Measurements from ENCODE around the gene HNRNPK. TPM values are rescaled to one million over a fixed set of nuclear protein-coding genes. Genes with fewer than 3 reads are reported as not detected.

HNRNPK gene
- polyA plus RNA-seq, 3 donors, result 307 to 743 (median 645) TPM

GRCh38 chr9:83919111-83919510 lies 60.9 kb downstream of the HNRNPK start:
- H3K27me3 Mint-ChIP-seq (ENCODE audit: low read depth in 3 of 3), result peaks cover 0 to 4% (median 0%) of the 10 kb centered on the region in 3 donors
- H3K4me3 ChIP-seq (replicated peaks in 1 of 3; ENCODE audit: low read depth in 2 of 3, low read length in 3 of 3), result no peak overlapping the region
- no peak overlapping the region for H3K27ac ChIP-seq (ENCODE audit: low read depth in 1 of 2, low read length in 2 of 2)
- H3K9ac ChIP-seq (ENCODE audit: insufficient read depth, low read length, poor library complexity, severe bottlenecking), result no peak overlapping the region
- H2AFZ ChIP-seq (ENCODE audit: insufficient read depth, low read depth, low read length, poor library complexity, severe bottlenecking), result no peak overlapping the region
- peaks cover 15 to 20% of the 10 kb centered on the region in 2 donors for H3K4me1 ChIP-seq (ENCODE audit: control insufficient read depth in 1 of 2, insufficient read depth in 2 of 2, low read length in 2 of 2)
- no peaks in the 10 kb centered on the region for H3K9me3 ChIP-seq (replicated peaks in 1 of 2; ENCODE audit: control insufficient read depth in 1 of 2, insufficient read depth in 1 of 2, low read length in 2 of 2)
- H3K27me3 ChIP-seq (ENCODE audit: control insufficient read depth in 2 of 2, insufficient read depth in 2 of 2, low read length in 2 of 2), result no peaks in the 10 kb centered on the region
- H3K36me3 Mint-ChIP-seq, result peaks cover 0 to 5% of the 10 kb centered on the region in 2 donors
- H3K9me3 Mint-ChIP-seq, result no peaks in the 10 kb centered on the region
- intact Hi-C loops (cut with micrococcal nuclease), result loop anchor here in 1 of 2 donors (10.0 kb wide), 1 partner anchor 584 kb away; no protein-coding TSS in a partner anchor
- H3K4me1 Mint-ChIP-seq, result peaks cover 12% of the 10 kb centered on the region
- no peak overlapping the region for H3K27ac Mint-ChIP-seq
- no peaks in the 10 kb centered on the region for H3K79me2 ChIP-seq (ENCODE audit: insufficient read depth, low read length)
- no peak for TF ChIP-seq CTCF (IDR thresholded peaks at IDR 0.05)
- no peak overlapping the region for H3K4me2 ChIP-seq (replicated peaks; ENCODE audit: extremely low read depth, low read length, poor library complexity, severe bottlenecking)
- WGBS (ENCODE audit: insufficient coverage), result no CpG with 5 or more reads among the region's 1 CpG
- no peaks in the 10 kb centered on the region for H3K36me3 ChIP-seq (replicated peaks in 1 of 2; ENCODE audit: control insufficient read depth in 1 of 2, insufficient read depth in 2 of 2, low read length in 2 of 2)
- no peaks in the 10 kb centered on the region for H4K20me1 ChIP-seq (ENCODE audit: insufficient read depth, low read length)
- H3K4me3 Mint-ChIP-seq, result no peak overlapping the region
- DNase-seq, result no peak

Small RNA genes within 50 kb of the gene (small RNA-seq; reads per million reads assigned to genes)
- gene RF00019 (ENCODE audit: insufficient read length, low read depth), result not detected

Other genes starting within 250 kb of the HNRNPK start
- gene GKAP1, start 162.4 kb downstream of the HNRNPK start, polyA plus RNA-seq, result 1 to 10 TPM in 2 of 3 donors, under 1 TPM in 1; 0.71 to 1.5 (median 1.4) TPM
- 1 to 10 TPM in 2 of 3 donors, under 1 TPM in 1; 0.58 to 1.3 (median 1.1) TPM for gene KIF27, start 58.8 kb downstream of the HNRNPK start, polyA plus RNA-seq
- gene RMI1, start 590 bp upstream of the HNRNPK start, polyA plus RNA-seq, result 10 to 100 TPM in 1 of 3 donors, 1 to 10 TPM in 2; 1.7 to 11.5 (median 5.3) TPM

Data from CD14-positive monocyte (primary cell).